ENCODE results near the gene MED26. TPM values are rescaled to one million over a fixed set of nuclear protein-coding genes. Genes with fewer than 3 reads are reported as not detected.

MED26 gene
- total and polyA plus RNA-seq, 2 experiments from 2014 or later, result 7.4 to 15.4 TPM

DNA sequence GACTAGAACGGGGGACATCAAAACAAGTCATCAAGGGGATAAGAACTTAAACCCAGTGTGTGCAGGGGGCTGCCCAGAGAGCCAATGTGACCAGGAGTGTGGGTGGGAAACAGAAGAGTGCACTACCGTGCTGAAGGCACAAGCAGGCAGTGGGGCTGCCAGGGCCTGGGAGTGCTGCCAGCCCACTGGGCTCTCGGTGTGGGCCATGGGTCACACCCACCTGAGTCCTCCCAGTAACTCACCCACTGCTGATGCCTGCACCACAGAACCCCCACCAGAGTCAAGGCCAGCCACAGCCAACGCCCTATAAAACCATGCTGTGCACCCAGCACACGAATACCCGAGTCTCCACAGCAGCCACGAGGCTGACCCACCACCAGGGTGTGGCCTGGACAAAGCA, 8.5 kb downstream of the MED26 start:
- no peak overlapping the region for H3K4me3 Mint-ChIP-seq
- Histone ChIP-seq H3F3A (replicated peaks; ENCODE audit: low read depth) (no peaks in the 10 kb centered on the region), H3K27me3 (ENCODE audit: insufficient read depth) (no peaks in the 10 kb centered on the region), H3K4me2 (no peak overlapping the region), H2AFZ (no peak overlapping the region), H3K4me1 (ENCODE audit: insufficient read depth) (peaks cover 6% of the 10 kb centered on the region; the same call in 1 of the 2 replicates), H3K27ac (ENCODE audit: low read depth) (no peak overlapping the region), H4K20me1 (replicated peaks; ENCODE audit: insufficient read depth) (peaks cover 60% of the 10 kb centered on the region), H3K79me2 (replicated peaks; ENCODE audit: insufficient read depth) (peaks cover 100% of the 10 kb centered on the region), H3K9me2 (ENCODE audit: insufficient read depth) (0 out of 2 replicates have a peak, but pooled peaks cover 6% of the 10 kb centered on the region), H3K36me3 (ENCODE audit: insufficient read depth) (no peaks in the 10 kb centered on the region), H3K4me3 (no peak overlapping the region)
- TF ChIP-seq NANOG (IDR thresholded peaks at IDR 0.05; ENCODE audit: borderline replicate concordance) (no peak), EZH2phosphoT487 (IDR thresholded peaks at IDR 0.05; ENCODE audit: unreplicated experiment) (no peak), JUNB (IDR thresholded peaks at IDR 0.05; ENCODE audit: unreplicated experiment) (no peak), ZNF114 (CRISPR knock-in tag; IDR thresholded peaks at IDR 0.05) (no peak), CREB1 (CRISPR knock-in tag; IDR thresholded peaks at IDR 0.05; ENCODE audit: low read depth) (no peak), ZNF331 (CRISPR knock-in tag; IDR thresholded peaks at IDR 0.05; ENCODE audit: low read depth) (no peak), EZH2 (IDR thresholded peaks at IDR 0.05; ENCODE audit: low read depth, unreplicated experiment) (no peak), STAT1 (IDR thresholded peaks at IDR 0.05; ENCODE audit: unreplicated experiment) (no peak), POLR2AphosphoS5 (IDR thresholded peaks at IDR 0.05; ENCODE audit: low read depth) (no peak)
- TF ChIP-seq, protein P1, sequence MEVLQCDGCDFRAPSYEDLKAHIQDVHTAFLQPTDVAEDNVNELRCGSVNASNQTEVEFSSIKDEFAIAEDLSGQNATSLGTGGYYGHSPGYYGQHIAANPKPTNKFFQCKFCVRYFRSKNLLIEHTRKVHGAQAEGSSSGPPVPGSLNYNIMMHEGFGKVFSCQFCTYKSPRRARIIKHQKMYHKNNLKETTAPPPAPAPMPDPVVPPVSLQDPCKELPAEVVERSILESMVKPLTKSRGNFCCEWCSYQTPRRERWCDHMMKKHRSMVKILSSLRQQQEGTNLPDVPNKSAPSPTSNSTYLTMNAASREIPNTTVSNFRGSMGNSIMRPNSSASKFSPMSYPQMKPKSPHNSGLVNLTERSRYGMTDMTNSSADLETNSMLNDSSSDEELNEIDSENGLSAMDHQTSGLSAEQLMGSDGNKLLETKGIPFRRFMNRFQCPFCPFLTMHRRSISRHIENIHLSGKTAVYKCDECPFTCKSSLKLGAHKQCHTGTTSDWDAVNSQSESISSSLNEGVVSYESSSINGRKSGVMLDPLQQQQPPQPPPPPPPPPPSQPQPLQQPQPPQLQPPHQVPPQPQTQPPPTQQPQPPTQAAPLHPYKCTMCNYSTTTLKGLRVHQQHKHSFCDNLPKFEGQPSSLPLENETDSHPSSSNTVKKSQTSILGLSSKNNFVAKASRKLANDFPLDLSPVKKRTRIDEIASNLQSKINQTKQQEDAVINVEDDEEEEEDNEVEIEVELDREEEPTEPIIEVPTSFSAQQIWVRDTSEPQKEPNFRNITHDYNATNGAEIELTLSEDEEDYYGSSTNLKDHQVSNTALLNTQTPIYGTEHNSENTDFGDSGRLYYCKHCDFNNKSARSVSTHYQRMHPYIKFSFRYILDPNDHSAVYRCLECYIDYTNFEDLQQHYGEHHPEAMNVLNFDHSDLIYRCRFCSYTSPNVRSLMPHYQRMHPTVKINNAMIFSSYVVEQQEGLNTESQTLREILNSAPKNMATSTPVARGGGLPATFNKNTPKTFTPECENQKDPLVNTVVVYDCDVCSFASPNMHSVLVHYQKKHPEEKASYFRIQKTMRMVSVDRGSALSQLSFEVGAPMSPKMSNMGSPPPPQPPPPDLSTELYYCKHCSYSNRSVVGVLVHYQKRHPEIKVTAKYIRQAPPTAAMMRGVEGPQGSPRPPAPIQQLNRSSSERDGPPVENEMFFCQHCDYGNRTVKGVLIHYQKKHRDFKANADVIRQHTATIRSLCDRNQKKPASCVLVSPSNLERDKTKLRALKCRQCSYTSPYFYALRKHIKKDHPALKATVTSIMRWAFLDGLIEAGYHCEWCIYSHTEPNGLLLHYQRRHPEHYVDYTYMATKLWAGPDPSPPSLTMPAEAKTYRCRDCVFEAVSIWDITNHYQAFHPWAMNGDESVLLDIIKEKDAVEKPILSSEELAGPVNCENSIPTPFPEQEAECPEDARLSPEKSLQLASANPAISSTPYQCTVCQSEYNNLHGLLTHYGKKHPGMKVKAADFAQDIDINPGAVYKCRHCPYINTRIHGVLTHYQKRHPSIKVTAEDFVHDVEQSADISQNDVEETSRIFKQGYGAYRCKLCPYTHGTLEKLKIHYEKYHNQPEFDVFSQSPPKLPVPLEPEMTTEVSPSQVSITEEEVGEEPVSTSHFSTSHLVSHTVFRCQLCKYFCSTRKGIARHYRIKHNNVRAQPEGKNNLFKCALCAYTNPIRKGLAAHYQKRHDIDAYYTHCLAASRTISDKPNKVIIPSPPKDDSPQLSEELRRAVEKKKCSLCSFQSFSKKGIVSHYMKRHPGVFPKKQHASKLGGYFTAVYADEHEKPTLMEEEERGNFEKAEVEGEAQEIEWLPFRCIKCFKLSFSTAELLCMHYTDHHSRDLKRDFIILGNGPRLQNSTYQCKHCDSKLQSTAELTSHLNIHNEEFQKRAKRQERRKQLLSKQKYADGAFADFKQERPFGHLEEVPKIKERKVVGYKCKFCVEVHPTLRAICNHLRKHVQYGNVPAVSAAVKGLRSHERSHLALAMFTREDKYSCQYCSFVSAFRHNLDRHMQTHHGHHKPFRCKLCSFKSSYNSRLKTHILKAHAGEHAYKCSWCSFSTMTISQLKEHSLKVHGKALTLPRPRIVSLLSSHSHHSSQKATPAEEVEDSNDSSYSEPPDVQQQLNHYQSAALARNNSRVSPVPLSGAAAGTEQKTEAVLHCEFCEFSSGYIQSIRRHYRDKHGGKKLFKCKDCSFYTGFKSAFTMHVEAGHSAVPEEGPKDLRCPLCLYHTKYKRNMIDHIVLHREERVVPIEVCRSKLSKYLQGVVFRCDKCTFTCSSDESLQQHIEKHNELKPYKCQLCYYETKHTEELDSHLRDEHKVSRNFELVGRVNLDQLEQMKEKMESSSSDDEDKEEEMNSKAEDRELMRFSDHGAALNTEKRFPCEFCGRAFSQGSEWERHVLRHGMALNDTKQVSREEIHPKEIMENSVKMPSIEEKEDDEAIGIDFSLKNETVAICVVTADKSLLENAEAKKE (CRISPR knock-in tag; IDR thresholded peaks at IDR 0.05), result no peak
- TF ChIP-seq, protein P2, sequence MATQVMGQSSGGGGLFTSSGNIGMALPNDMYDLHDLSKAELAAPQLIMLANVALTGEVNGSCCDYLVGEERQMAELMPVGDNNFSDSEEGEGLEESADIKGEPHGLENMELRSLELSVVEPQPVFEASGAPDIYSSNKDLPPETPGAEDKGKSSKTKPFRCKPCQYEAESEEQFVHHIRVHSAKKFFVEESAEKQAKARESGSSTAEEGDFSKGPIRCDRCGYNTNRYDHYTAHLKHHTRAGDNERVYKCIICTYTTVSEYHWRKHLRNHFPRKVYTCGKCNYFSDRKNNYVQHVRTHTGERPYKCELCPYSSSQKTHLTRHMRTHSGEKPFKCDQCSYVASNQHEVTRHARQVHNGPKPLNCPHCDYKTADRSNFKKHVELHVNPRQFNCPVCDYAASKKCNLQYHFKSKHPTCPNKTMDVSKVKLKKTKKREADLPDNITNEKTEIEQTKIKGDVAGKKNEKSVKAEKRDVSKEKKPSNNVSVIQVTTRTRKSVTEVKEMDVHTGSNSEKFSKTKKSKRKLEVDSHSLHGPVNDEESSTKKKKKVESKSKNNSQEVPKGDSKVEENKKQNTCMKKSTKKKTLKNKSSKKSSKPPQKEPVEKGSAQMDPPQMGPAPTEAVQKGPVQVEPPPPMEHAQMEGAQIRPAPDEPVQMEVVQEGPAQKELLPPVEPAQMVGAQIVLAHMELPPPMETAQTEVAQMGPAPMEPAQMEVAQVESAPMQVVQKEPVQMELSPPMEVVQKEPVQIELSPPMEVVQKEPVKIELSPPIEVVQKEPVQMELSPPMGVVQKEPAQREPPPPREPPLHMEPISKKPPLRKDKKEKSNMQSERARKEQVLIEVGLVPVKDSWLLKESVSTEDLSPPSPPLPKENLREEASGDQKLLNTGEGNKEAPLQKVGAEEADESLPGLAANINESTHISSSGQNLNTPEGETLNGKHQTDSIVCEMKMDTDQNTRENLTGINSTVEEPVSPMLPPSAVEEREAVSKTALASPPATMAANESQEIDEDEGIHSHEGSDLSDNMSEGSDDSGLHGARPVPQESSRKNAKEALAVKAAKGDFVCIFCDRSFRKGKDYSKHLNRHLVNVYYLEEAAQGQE (IDR thresholded peaks at IDR 0.05; ENCODE audit: unreplicated experiment), result no peak
- TF ChIP-seq, protein P3, sequence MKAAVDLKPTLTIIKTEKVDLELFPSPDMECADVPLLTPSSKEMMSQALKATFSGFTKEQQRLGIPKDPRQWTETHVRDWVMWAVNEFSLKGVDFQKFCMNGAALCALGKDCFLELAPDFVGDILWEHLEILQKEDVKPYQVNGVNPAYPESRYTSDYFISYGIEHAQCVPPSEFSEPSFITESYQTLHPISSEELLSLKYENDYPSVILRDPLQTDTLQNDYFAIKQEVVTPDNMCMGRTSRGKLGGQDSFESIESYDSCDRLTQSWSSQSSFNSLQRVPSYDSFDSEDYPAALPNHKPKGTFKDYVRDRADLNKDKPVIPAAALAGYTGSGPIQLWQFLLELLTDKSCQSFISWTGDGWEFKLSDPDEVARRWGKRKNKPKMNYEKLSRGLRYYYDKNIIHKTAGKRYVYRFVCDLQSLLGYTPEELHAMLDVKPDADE (IDR thresholded peaks at IDR 0.05), result no peak
- TF ChIP-seq, protein P4, sequence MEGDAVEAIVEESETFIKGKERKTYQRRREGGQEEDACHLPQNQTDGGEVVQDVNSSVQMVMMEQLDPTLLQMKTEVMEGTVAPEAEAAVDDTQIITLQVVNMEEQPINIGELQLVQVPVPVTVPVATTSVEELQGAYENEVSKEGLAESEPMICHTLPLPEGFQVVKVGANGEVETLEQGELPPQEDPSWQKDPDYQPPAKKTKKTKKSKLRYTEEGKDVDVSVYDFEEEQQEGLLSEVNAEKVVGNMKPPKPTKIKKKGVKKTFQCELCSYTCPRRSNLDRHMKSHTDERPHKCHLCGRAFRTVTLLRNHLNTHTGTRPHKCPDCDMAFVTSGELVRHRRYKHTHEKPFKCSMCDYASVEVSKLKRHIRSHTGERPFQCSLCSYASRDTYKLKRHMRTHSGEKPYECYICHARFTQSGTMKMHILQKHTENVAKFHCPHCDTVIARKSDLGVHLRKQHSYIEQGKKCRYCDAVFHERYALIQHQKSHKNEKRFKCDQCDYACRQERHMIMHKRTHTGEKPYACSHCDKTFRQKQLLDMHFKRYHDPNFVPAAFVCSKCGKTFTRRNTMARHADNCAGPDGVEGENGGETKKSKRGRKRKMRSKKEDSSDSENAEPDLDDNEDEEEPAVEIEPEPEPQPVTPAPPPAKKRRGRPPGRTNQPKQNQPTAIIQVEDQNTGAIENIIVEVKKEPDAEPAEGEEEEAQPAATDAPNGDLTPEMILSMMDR (conservative IDR thresholded peaks at IDR 0.05; ENCODE audit: low read depth in 2 of 2), result no peak
- H3K4me1 Mint-ChIP-seq, result peaks cover 41% of the 10 kb centered on the region
- H3K36me3 Mint-ChIP-seq (ENCODE audit: low read depth), result no peaks in the 10 kb centered on the region; the same call in 2 of the 3 replicates
- no peaks in the 10 kb centered on the region for H3K9me3 Mint-ChIP-seq
- H3K27me3 Mint-ChIP-seq (ENCODE audit: insufficient read depth, low read depth, poor library complexity), result peaks cover 8% of the 10 kb centered on the region
- ATAC-seq, result no peak
- no peak for DNase-seq (ENCODE audit: low spot score)
- no peak overlapping the region for H3K27ac Mint-ChIP-seq
